Measurements from ENCODE around the gene SPINK7.
"Not testable (repeated sequence)": the region's sequence is repeated elsewhere in the genome, so short reads cannot be mapped to it uniquely, and the experiment has no call there.

SPINK7 gene

DNA sequence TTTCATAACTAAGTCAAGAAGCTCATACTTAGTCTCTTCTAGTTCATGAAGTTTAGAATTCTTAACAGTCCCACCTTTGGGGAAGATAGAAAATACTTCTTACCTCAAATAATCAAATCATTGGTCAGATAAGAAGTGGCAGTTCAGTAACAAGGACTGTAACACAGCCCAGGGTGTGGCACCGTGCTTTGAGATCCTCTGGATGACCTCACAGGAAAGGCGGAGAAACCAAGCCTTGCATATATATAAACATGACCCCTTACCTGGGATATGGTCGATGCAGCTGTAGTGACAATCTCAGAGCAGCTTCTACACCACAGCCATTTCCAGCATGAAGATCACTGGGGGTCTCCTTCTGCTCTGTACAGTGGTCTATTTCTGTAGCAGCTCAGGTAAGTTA lies at the start of gene SPINK7:
Gene SPINK7 (plus strand): TSS at position 271 of the 400 bp plus-strand sequence. CDS start 61 bp downstream, at position 332.
- H3K36me3 ChIP-seq (replicated peaks; ENCODE audit: low read depth, low read length), result no peaks in the 10 kb centered on the region
- no peak within 1 kb of the TSS for H3K4me3 ChIP-seq (ENCODE audit: low read length)
- no peak within 1 kb of the TSS for H2AFZ ChIP-seq (ENCODE audit: low read depth, low read length)
- no peaks in the 10 kb centered on the region for H3K79me2 ChIP-seq (ENCODE audit: low read length)
- no peak within 1 kb of the TSS for H3K27ac ChIP-seq (ENCODE audit: low read length)
- TF ChIP-seq EZH2phosphoT487 (IDR thresholded peaks at IDR 0.05; ENCODE audit: low read depth), result no peak
- TF ChIP-seq, protein P1, sequence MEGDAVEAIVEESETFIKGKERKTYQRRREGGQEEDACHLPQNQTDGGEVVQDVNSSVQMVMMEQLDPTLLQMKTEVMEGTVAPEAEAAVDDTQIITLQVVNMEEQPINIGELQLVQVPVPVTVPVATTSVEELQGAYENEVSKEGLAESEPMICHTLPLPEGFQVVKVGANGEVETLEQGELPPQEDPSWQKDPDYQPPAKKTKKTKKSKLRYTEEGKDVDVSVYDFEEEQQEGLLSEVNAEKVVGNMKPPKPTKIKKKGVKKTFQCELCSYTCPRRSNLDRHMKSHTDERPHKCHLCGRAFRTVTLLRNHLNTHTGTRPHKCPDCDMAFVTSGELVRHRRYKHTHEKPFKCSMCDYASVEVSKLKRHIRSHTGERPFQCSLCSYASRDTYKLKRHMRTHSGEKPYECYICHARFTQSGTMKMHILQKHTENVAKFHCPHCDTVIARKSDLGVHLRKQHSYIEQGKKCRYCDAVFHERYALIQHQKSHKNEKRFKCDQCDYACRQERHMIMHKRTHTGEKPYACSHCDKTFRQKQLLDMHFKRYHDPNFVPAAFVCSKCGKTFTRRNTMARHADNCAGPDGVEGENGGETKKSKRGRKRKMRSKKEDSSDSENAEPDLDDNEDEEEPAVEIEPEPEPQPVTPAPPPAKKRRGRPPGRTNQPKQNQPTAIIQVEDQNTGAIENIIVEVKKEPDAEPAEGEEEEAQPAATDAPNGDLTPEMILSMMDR (IDR thresholded peaks at IDR 0.05; ENCODE audit: low read depth, low read length), result no peak
- no peaks in the 10 kb centered on the region for H4K20me1 ChIP-seq (ENCODE audit: insufficient read depth, low read length)
- no peak within 1 kb of the TSS for H3K9ac ChIP-seq (ENCODE audit: low read length)
- H3K9me3 ChIP-seq (ENCODE audit: insufficient read depth, low read length), result no peaks in the 10 kb centered on the region
- no peaks in the 10 kb centered on the region for H3K4me1 ChIP-seq (ENCODE audit: low read length)
- no peak within 1 kb of the TSS for H3K4me2 ChIP-seq (ENCODE audit: low read length)
- H3K27me3 ChIP-seq (ENCODE audit: low read depth, low read length), result no peaks in the 10 kb centered on the region

- Histone ChIP-seq H3K79me2 (ENCODE audit: low read length) (no peaks in the 10 kb centered on the region), H3K27me3 (ENCODE audit: low read depth, low read length) (no peaks in the 10 kb centered on the region), H3K4me2 (ENCODE audit: low read length) (no peak overlapping the region), H3K4me3 (ENCODE audit: low read length) (no peak overlapping the region), H3K27ac (ENCODE audit: low read length) (no peak overlapping the region), H2AFZ (ENCODE audit: low read depth, low read length) (no peak overlapping the region), H3K9me3 (ENCODE audit: insufficient read depth, low read length) (no peaks in the 10 kb centered on the region), H3K36me3 (replicated peaks; ENCODE audit: low read depth, low read length) (no peaks in the 10 kb centered on the region), H3K9ac (ENCODE audit: low read length) (no peak overlapping the region), H4K20me1 (ENCODE audit: insufficient read depth, low read length) (no peaks in the 10 kb centered on the region), H3K4me1 (ENCODE audit: low read length) (no peaks in the 10 kb centered on the region)
- TF ChIP-seq, protein P1 (IDR thresholded peaks at IDR 0.05; ENCODE audit: low read depth, low read length), result no peak
- TF ChIP-seq EZH2phosphoT487 (IDR thresholded peaks at IDR 0.05; ENCODE audit: low read depth), result no peak
These were observed 44.3 kb upstream of the SPINK7 start for GRCh38 chr5:148267962-148268361.

GRCh38 chr5:148268566-148268965 lies 43.7 kb upstream of the SPINK7 start, which contains the start of gene SPINK13:
Gene SPINK13 (plus strand): TSS chr5:148268794. CDS start chr5:148270073, 1,279 bp downstream.
- no peaks in the 10 kb centered on the region for H4K20me1 ChIP-seq (ENCODE audit: insufficient read depth, low read length)
- H3K4me1 ChIP-seq (ENCODE audit: low read length), result no peaks in the 10 kb centered on the region
- H3K27ac ChIP-seq (ENCODE audit: low read length), result no peak within 1 kb of the TSS
- H3K4me3 ChIP-seq (ENCODE audit: low read length), result no peak within 1 kb of the TSS
- H3K9ac ChIP-seq (ENCODE audit: low read length), result no peak within 1 kb of the TSS
- TF ChIP-seq, protein P1 (IDR thresholded peaks at IDR 0.05; ENCODE audit: low read depth, low read length), result no peak
- TF ChIP-seq EZH2phosphoT487 (IDR thresholded peaks at IDR 0.05; ENCODE audit: low read depth), result no peak
- H3K9me3 ChIP-seq (ENCODE audit: insufficient read depth, low read length), result no peaks in the 10 kb centered on the region
- H3K36me3 ChIP-seq (replicated peaks; ENCODE audit: low read depth, low read length), result no peaks in the 10 kb centered on the region
- H2AFZ ChIP-seq (ENCODE audit: low read depth, low read length), result no peak within 1 kb of the TSS
- H3K79me2 ChIP-seq (ENCODE audit: low read length), result no peaks in the 10 kb centered on the region
- H3K27me3 ChIP-seq (ENCODE audit: low read depth, low read length), result no peaks in the 10 kb centered on the region
- H3K4me2 ChIP-seq (ENCODE audit: low read length), result no peak within 1 kb of the TSS

DNA sequence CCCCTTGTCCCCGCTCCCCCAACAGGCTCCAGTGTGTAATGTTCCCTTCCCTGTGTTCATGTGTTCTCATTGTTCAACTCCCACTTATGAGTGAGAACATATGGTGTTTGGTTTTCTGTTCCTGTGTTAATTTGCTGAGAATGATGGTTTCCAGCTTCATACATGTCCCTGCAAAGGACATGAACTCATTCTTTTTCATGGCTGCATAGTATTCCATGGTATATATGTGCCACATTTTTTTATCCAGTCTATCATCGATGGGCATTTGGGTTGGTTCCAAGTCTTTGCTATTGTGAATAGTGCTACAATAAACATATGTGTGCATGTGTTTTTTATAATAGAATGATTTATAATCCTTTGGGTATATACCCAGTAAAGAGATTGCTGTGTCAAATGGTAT lies 37.1 kb upstream of the SPINK7 start:
- not testable (repeated sequence) for H3K27ac ChIP-seq (ENCODE audit: low read length); H3K36me3 ChIP-seq (replicated peaks; ENCODE audit: low read depth, low read length); H3K4me3 ChIP-seq (ENCODE audit: low read length); H3K9me3 ChIP-seq (ENCODE audit: insufficient read depth, low read length); H3K27me3 ChIP-seq (ENCODE audit: low read depth, low read length); H2AFZ ChIP-seq (ENCODE audit: low read depth, low read length); H3K4me2 ChIP-seq (ENCODE audit: low read length); H3K9ac ChIP-seq (ENCODE audit: low read length); H4K20me1 ChIP-seq (ENCODE audit: insufficient read depth, low read length); H3K4me1 ChIP-seq (ENCODE audit: low read length); H3K79me2 ChIP-seq (ENCODE audit: low read length)

GRCh38 chr5:148280893-148281292 lies 31.3 kb upstream of the SPINK7 start:
- not testable (repeated sequence) for H4K20me1 ChIP-seq (ENCODE audit: insufficient read depth, low read length); H3K79me2 ChIP-seq (ENCODE audit: low read length); H3K27me3 ChIP-seq (ENCODE audit: low read depth, low read length); H3K36me3 ChIP-seq (replicated peaks; ENCODE audit: low read depth, low read length); H3K9me3 ChIP-seq (ENCODE audit: insufficient read depth, low read length)
- Histone ChIP-seq H3K9ac (ENCODE audit: low read length) (peak overlapping the region; percentile 46; the same call in 1 of the 2 replicates), H3K4me2 (ENCODE audit: low read length) (peak overlapping the region; percentile 66), H3K4me3 (ENCODE audit: low read length) (peak overlapping the region; percentile 59), H3K27ac (ENCODE audit: low read length) (peak overlapping the region; percentile 34), H3K4me1 (ENCODE audit: low read length) (peaks cover 16% of the 10 kb centered on the region), H2AFZ (ENCODE audit: low read depth, low read length) (peak overlapping the region; percentile 85; the same call in 1 of the 2 replicates)

DNA sequence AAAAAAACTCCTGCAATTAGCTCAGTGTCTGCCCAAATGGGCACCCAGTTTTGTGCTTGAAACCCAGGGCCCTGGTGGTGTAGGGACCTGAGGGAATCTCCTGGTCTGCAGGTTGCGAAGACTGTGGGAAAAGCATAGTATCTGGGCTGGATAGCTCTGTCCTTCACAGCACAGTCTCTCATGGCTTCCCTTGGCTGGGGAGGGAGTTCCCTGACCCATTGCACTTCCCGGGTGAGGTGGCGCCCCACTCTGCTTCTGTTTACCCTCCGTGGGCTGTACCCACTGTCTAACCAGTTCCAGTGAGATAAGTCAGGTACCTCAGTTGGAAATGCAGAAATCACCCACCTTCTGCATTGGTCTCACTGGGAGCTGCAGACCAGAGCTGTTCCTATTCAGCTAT lies 30.9 kb upstream of the SPINK7 start:
- H4K20me1 ChIP-seq (ENCODE audit: insufficient read depth, low read length); H3K27me3 ChIP-seq (ENCODE audit: low read depth, low read length); H3K9me3 ChIP-seq (ENCODE audit: insufficient read depth, low read length); H3K79me2 ChIP-seq (ENCODE audit: low read length); H3K36me3 ChIP-seq (replicated peaks; ENCODE audit: low read depth, low read length): not testable (repeated sequence)
- H3K9ac ChIP-seq (ENCODE audit: low read length), result peak overlapping the region; percentile 34; the same call in 1 of the 2 replicates
- peak overlapping the region; percentile 66 for H3K4me2 ChIP-seq (ENCODE audit: low read length)
- peak overlapping the region; percentile 76; the same call in 1 of the 2 replicates for H2AFZ ChIP-seq (ENCODE audit: low read depth, low read length)
- peaks cover 16% of the 10 kb centered on the region for H3K4me1 ChIP-seq (ENCODE audit: low read length)
- peak overlapping the region; percentile 59 for H3K4me3 ChIP-seq (ENCODE audit: low read length)
- H3K27ac ChIP-seq (ENCODE audit: low read length), result peak overlapping the region; percentile 34
